ENCODE measurements around the gene TNFRSF13B. TPM values are rescaled to one million over a fixed set of nuclear protein-coding genes. Genes with fewer than 3 reads are reported as not detected.

The TNFRSF13B gene
- total RNA-seq, 1 donor from 2014 or later = not detected

- DNase-seq = no peak
Observed at GRCh38 chr17:16953841-16954240, 18.1 kb downstream of the TNFRSF13B start.

- DNase-seq = no peak
Observed at GRCh38 chr17:16953347-16953746, 18.6 kb downstream of the TNFRSF13B start.

GRCh38 chr17:16952401-16952800 is 19.5 kb downstream of the TNFRSF13B start:
- no peak for DNase-seq

GRCh38 chr17:16950488-16950887 is 21.4 kb downstream of the TNFRSF13B start:
- DNase-seq = no peak

- no peak for DNase-seq
Observed at GRCh38 chr17:16948587-16949376, 23.1 kb downstream of the TNFRSF13B start.

- no peak for DNase-seq
Observed at GRCh38 chr17:16947470-16947869, 24.4 kb downstream of the TNFRSF13B start.

GRCh38 chr17:16945663-16946218 is 26.2 kb downstream of the TNFRSF13B start:
- DNase-seq = peak; percentile 12

GRCh38 chr17:16945136-16945482 is 26.8 kb downstream of the TNFRSF13B start:
- DNase-seq = no peak

GRCh38 chr17:16944334-16945135 is 27.4 kb downstream of the TNFRSF13B start:
- no peak for DNase-seq

GRCh38 chr17:16943541-16944333 is 28.2 kb downstream of the TNFRSF13B start:
- DNase-seq = no peak

GRCh38 chr17:16943032-16943352 is 28.9 kb downstream of the TNFRSF13B start:
- DNase-seq = no peak

GRCh38 chr17:16942141-16943031 is 29.5 kb downstream of the TNFRSF13B start:
- no peak for DNase-seq

- DNase-seq = no peak
Observed at GRCh38 chr17:16941072-16942036, 30.6 kb downstream of the TNFRSF13B start.

- DNase-seq = no peak
Observed at GRCh38 chr17:16940116-16940881, 31.6 kb downstream of the TNFRSF13B start.

GRCh38 chr17:16939606-16940115 is 32.3 kb downstream of the TNFRSF13B start:
- DNase-seq = no peak

- no peak for DNase-seq
Observed at GRCh38 chr17:16939208-16939576, 32.7 kb downstream of the TNFRSF13B start.

- no peak for DNase-seq
Observed at GRCh38 chr17:16938496-16939207, 33.3 kb downstream of the TNFRSF13B start.

- no peak for DNase-seq
Observed at GRCh38 chr17:16938031-16938430, 33.9 kb downstream of the TNFRSF13B start.

- DNase-seq = no peak
Observed at GRCh38 chr17:16937431-16937830, 34.5 kb downstream of the TNFRSF13B start.
